ENCODE results near the gene SLC6A8.
"Not testable (repeated sequence)": the region's sequence is repeated elsewhere in the genome, so short reads cannot be mapped to it uniquely, and the experiment has no call there.

SLC6A8 gene

DNA sequence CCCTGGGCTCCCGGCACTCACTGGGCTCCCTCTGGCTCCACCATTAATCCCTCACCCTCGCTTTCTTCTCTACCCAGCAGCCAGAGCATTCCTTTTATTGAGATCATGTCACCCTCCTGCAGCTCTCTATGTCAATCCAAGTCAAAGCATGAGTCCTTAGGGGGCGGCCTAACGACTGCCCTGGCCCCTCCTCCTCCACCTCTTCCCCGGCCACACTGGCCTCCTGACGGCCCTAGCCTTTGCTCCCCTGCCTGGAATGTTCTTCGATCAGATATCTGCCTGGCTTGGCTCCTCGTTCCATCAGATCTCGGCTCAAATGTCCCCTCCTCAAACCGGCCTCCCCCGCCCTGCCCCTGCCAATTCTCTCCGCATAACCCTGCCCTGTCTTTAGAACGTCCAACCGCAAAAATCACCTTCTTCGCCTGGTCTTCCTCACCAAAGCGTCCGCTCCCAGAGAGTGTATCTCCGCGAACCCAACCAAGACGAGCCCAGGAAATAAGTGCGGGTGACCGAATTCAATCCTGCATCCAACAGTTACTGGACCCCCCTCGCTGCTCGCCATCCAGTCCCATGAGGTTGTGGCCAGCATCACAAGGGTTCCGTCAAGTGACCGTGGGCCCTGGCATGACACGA lies 13.4 kb upstream of the SLC6A8 start:
- Mint-ChIP-seq H3K27me3 (peaks cover 49% of the 10 kb centered on the region), H3K36me3 (ENCODE audit: low read depth) (no peaks in the 10 kb centered on the region), H3K4me1 (ENCODE audit: low read depth) (peaks cover 4% of the 10 kb centered on the region), H3K27ac (no peak overlapping the region), H3K4me3 (no peak overlapping the region), H3K9me3 (no peaks in the 10 kb centered on the region)
- DNase-seq: no peak

DNA sequence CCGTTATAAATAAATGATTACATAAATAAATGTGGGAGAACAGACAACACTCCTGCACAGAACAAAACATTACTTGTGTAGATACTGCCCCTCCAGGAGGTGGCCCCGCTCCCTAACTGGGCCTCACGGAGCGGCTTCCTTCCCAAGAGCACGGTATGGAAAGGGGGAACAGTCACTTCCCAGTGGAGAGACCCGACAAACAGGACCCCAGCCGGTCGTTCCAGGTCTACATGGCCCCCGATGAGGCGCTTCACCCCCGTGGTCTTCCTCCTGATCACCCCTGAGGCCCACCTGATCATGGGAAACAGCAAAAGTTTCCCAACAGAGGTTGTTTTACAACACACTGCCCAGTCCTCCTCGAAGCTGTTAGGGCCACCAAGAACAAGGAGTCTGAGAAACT lies 6.6 kb upstream of the SLC6A8 start:
- DNase-seq: peak; percentile 12
- no peak overlapping the region for H3K27ac Mint-ChIP-seq
- no peak overlapping the region for H3K4me3 Mint-ChIP-seq
- no peaks in the 10 kb centered on the region for H3K4me1 Mint-ChIP-seq (ENCODE audit: low read depth)
- H3K9me3 Mint-ChIP-seq: no peaks in the 10 kb centered on the region
- H3K36me3 Mint-ChIP-seq (ENCODE audit: low read depth): no peaks in the 10 kb centered on the region
- H3K27me3 Mint-ChIP-seq: peaks cover 35% of the 10 kb centered on the region

DNA sequence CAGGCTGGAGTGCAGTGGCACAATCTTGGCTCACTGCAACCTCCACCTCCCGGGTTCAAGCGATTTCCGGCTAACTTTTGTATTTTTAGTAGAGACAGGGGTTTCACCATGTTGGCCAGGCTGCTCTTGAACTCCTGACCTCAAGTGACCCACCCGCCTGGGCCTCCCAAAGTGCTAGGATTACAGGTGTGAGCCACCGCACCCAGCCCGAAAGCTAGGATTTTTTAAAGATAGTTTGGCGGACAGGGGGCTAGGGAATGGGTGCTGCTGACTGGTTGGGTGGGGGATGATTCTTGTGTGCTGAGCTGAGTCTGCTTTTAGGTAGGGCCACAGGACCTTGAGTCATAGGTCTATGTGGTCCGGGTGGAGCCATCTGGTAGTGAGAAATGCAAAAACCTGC lies 4.2 kb upstream of the SLC6A8 start:
- H3K27ac Mint-ChIP-seq; H3K4me3 Mint-ChIP-seq; H3K4me1 Mint-ChIP-seq (ENCODE audit: low read depth); DNase-seq; H3K9me3 Mint-ChIP-seq; H3K36me3 Mint-ChIP-seq (ENCODE audit: low read depth): not testable (repeated sequence)
- peaks cover 33% of the 10 kb centered on the region for H3K27me3 Mint-ChIP-seq

DNA sequence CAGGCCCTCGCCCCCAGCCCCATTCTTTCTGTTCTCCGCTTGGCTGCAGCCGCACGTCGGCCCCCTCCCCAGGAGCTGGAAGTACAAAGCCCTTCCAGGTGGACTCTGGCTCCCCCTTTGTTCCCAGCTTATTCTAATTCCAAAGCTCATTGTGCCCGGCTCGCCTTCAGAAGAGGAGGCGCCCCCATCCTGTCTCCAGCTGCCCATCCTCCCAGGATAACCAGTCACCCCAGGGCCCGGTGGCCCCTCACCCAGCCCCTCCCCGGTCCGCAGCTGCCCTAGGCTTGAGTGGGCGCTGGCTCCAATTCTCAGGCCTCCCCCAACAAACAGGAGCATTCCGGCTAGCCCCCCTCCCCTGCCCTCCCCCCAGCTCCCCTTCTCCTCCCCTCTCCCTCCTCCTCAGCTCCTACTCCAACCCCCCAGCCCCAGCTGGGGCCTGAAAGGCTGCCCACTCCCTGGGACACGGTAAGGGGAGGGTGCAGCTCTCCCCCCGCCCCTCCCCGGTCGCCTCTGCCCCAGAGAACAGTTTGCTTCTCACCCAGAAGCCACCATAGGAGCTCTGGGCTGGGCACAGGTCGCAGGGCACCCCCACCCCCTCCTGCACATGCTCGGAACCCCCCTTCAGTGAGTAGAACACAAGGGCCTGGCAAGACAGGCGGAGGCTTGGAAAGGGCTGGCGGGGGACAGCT lies 3.1 kb upstream of the SLC6A8 start:
- DNase-seq: no peak

DNA sequence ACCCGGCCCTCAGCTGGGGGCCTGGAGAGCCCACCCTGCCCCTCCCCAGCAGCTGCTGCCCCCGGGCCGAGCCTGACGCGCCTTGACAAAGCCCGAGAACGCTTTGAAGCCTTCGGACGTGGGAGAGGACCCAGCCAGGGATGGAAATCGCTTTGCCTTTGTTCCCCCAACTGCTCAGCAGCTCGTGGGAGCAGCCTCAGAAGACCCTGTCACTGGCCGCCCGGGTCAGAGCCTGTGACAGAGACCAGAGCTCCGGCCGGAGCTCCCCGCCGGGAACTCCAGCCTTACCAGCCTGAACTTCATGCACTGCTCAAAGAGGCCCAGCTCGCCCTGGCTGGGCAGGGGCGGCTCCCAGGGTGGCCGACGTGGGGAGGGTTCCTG lies 2.6 kb upstream of the SLC6A8 start:
- H3K27ac Mint-ChIP-seq: no peak overlapping the region
- H3K4me1 Mint-ChIP-seq (ENCODE audit: low read depth): no peaks in the 10 kb centered on the region
- DNase-seq: no peak
- H3K9me3 Mint-ChIP-seq: no peaks in the 10 kb centered on the region
- H3K4me3 Mint-ChIP-seq: no peak overlapping the region
- no peaks in the 10 kb centered on the region for H3K36me3 Mint-ChIP-seq (ENCODE audit: low read depth)
- H3K27me3 Mint-ChIP-seq: peaks cover 35% of the 10 kb centered on the region

More for the DNA sequence above, 3.1 kb upstream of the SLC6A8 start:
- no peaks in the 10 kb centered on the region for H3K36me3 Mint-ChIP-seq (ENCODE audit: low read depth)
- H3K9me3 Mint-ChIP-seq: no peaks in the 10 kb centered on the region
- H3K27me3 Mint-ChIP-seq: peaks cover 35% of the 10 kb centered on the region
- H3K27ac Mint-ChIP-seq: no peak overlapping the region
- H3K4me3 Mint-ChIP-seq: no peak overlapping the region
- H3K4me1 Mint-ChIP-seq (ENCODE audit: low read depth): no peaks in the 10 kb centered on the region

DNA sequence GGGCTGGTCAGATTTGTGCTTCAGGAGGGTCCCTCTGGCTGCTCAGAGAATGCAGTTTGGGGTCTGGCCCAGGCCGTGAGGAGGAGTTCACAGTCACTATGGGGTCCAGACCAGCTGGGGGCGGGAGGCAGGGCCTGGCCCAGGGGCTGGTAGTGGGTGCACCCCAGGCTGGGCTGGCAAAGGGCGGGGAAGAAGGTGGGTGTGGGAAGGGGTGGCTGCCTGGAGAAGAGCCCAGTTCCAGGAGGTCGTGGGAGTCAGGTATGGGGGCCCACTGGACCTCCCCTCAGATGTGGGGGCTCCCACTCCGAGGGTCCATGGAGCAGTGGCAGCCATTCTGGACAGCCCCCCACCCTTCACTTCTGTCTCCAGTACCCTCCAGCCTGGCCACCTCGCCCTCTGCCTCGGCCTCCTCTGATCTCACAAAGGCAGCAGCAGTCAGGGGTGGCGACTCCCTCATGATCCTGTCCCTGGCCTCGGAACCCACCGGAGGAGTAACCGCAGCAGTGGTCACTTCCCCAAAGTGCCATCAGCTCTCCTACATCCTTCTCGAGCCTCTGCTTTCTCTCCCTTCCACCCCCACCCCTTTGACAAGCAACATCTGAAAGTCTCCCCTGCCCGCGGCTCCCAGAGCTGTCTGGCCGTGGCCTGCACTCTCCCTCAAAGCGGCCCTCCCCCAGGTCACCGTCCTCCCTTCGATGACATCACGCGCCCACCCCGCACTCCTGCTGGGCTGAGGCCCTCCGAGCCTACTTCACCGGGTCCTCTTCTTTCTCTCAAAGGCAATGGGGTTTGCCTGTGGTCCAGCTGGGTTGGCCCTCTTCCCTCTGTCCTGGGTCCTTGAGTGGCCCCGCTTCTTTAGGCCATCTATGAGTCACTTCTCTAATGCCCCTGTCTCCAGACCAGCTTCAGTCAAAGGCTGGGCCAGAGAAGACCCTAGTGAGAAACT lies 1.7 kb upstream of the SLC6A8 start:
- Mint-ChIP-seq H3K4me3 (no peak overlapping the region), H3K27ac (no peak overlapping the region)

DNA sequence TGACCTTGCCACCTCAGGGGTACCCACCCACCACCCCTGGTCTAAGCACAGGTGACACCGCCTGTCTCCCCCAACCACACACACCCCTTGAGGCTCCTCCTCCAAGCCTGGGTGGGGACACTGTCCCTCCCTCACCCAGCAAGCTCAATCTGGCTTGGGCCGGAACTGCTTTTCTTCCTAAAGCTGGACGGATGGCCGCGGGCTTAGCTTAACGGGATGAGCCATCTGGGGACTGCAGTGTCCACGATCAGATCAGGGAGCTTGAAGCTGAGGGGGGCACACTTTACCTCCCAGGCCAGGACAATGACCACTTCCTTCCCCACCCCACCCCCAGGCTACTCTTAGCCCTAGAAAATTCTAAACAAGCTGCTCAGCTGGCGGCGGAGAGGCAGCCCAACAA lies 1.0 kb upstream of the SLC6A8 start:
- H3K4me3 Mint-ChIP-seq: no peak overlapping the region
- H3K36me3 Mint-ChIP-seq (ENCODE audit: low read depth): no peaks in the 10 kb centered on the region
- DNase-seq: no peak
- H3K27ac Mint-ChIP-seq: no peak overlapping the region
- H3K27me3 Mint-ChIP-seq: peaks cover 46% of the 10 kb centered on the region
- no peaks in the 10 kb centered on the region for H3K4me1 Mint-ChIP-seq (ENCODE audit: low read depth)
- H3K9me3 Mint-ChIP-seq: no peaks in the 10 kb centered on the region

More for the DNA sequence above, 1.7 kb upstream of the SLC6A8 start:
- H3K27me3 Mint-ChIP-seq: peaks cover 41% of the 10 kb centered on the region
- H3K9me3 Mint-ChIP-seq: no peaks in the 10 kb centered on the region
- no peak for DNase-seq
- H3K36me3 Mint-ChIP-seq (ENCODE audit: low read depth): no peaks in the 10 kb centered on the region
- H3K4me1 Mint-ChIP-seq (ENCODE audit: low read depth): no peaks in the 10 kb centered on the region

DNA sequence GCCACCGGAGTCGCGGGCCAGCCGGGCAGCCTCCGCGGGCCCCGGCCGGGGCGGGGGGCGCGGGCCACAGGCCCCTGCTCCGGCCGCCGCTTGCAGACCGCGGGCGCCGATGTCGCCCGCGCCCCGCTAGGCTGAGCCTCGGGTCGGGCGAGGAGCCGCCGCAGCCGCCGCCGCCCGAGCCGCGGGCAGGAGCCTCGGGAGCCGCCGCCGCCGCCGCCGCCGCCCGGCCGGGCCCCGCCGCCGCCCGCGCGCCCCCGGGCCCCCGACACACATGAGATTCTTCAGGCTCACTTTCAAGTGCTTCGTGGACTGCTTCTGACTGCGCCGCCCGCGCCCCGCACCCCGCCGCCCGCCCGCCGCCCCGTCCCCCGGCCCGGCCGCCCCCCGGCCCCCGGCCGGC lies 345 bp downstream of the SLC6A8 start:
- H3K36me3 Mint-ChIP-seq (ENCODE audit: low read depth): no peaks in the 10 kb centered on the region
- no peaks in the 10 kb centered on the region for H3K9me3 Mint-ChIP-seq
- no peak overlapping the region for H3K27ac Mint-ChIP-seq
- no peak for DNase-seq
- no peaks in the 10 kb centered on the region for H3K4me1 Mint-ChIP-seq (ENCODE audit: low read depth)
- H3K27me3 Mint-ChIP-seq: peaks cover 48% of the 10 kb centered on the region
- no peak overlapping the region for H3K4me3 Mint-ChIP-seq

DNA sequence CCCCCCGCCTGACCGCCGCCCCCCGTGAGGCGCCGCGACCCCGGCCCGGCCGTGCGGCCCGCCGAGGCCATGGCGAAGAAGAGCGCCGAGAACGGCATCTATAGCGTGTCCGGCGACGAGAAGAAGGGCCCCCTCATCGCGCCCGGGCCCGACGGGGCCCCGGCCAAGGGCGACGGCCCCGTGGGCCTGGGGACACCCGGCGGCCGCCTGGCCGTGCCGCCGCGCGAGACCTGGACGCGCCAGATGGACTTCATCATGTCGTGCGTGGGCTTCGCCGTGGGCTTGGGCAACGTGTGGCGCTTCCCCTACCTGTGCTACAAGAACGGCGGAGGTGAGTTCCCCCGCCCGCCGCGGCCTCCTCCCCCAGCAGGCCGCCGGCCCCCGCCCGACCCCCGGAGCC lies 780 bp downstream of the SLC6A8 start:
- Mint-ChIP-seq H3K4me3 (no peak overlapping the region), H3K9me3 (no peaks in the 10 kb centered on the region), H3K27ac (no peak overlapping the region), H3K27me3 (peaks cover 46% of the 10 kb centered on the region), H3K36me3 (ENCODE audit: low read depth) (no peaks in the 10 kb centered on the region), H3K4me1 (ENCODE audit: low read depth) (no peaks in the 10 kb centered on the region)
- no peak for DNase-seq

DNA sequence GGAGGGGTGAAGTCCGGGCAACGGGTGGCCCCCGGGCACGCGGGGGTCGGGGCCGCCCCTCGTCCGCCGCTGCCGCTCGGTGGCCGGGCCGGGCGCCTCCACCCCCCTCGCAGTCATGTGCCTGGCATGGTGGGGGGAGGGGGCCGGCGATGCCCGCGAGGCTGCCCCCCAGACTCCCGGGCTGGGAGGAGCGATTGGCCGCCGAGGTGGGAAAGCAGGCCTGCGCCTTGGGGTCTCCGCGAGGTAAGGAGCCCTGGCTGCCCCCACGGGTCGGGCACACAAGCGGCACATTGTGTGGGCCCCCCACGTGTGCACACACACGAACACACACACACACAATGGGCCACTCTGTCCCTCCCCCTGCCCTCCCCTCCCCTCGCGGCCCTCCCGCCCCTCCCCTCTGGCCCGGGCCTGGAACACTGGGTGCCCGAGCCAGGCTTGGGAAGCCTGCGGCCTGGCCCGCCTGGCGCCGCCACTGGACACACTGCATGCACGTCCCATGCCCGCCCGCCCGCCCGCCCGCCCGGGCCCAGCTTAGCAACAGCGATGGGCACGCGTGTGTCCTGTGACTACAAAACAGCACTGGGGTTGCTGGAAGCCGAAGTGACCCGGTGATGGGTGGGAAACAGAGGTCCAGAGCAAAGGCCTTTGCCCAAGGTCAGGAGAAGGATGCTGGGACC lies 1.3 kb downstream of the SLC6A8 start:
- no peak overlapping the region for H3K27ac Mint-ChIP-seq
- H3K9me3 Mint-ChIP-seq: no peaks in the 10 kb centered on the region
- H3K36me3 Mint-ChIP-seq (ENCODE audit: low read depth): no peaks in the 10 kb centered on the region
- H3K27me3 Mint-ChIP-seq: peaks cover 41% of the 10 kb centered on the region
- no peak for DNase-seq
- H3K4me1 Mint-ChIP-seq (ENCODE audit: low read depth): no peaks in the 10 kb centered on the region
- H3K4me3 Mint-ChIP-seq: no peak overlapping the region

DNA sequence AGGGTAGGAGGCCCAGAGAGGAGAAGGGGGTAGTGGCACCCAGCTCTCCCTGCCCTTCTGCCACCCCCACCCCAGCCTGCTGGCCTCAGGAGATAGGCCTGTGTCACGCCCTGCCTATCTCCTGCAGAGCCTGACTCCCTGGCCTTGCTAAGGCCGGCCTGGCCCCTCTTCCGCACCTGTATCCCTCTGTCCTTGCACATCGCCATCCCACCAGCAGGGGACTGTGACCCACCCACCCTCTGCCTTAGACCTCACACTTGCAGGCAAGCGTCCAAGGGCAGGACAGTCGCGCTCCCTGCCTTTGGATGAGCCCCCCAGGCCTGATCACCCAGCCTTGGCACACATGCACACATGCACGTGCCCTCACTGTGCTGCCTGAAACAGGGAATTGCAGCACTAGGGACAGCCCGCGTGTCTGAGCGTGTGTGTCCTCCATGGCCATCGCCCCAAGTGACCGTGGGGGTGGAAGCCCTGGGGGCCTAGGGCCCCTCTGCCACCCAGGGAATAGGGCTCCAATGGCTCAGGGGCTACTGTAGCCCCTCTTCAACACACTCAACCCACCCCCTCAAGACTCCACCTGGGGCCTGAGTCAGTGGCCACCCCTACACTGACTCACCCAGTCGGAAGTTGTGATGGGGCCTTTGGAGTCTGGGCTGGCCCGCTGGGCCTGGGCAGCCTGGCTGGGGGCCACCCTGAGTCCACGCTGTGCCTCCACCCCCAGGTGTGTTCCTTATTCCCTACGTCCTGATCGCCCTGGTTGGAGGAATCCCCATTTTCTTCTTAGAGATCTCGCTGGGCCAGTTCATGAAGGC lies 2.1 kb downstream of the SLC6A8 start:
- DNase-seq: no peak
- Mint-ChIP-seq H3K36me3 (ENCODE audit: low read depth) (peaks cover 3% of the 10 kb centered on the region), H3K27ac (no peak overlapping the region), H3K27me3 (peaks cover 41% of the 10 kb centered on the region), H3K4me3 (peak overlapping the region; percentile 6), H3K9me3 (no peaks in the 10 kb centered on the region), H3K4me1 (ENCODE audit: low read depth) (no peaks in the 10 kb centered on the region)

DNA sequence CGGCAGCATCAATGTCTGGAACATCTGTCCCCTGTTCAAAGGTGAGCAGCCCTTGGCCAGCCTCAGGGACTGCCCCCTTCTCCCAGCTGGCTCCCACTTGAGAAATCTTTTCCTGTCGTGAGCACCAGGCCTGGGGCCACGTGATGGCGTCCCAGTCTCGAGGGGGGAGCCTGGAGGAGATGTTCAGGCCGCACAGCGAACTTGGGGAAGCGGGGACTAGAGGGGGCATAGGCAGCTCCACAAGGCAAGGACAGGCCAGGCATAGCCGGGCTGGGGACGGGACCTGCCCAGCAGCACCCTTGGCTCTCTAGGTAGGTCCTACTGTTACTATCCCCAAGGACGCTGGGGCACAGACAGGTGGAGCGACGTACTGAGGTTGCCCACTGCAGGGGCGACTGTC lies 2.7 kb downstream of the SLC6A8 start:
- H3K36me3 Mint-ChIP-seq (ENCODE audit: low read depth): peaks cover 3% of the 10 kb centered on the region
- H3K4me3 Mint-ChIP-seq: no peak overlapping the region
- H3K27me3 Mint-ChIP-seq: peaks cover 40% of the 10 kb centered on the region
- no peak for DNase-seq
- no peak overlapping the region for H3K27ac Mint-ChIP-seq
- no peaks in the 10 kb centered on the region for H3K4me1 Mint-ChIP-seq (ENCODE audit: low read depth)
- no peaks in the 10 kb centered on the region for H3K9me3 Mint-ChIP-seq

DNA sequence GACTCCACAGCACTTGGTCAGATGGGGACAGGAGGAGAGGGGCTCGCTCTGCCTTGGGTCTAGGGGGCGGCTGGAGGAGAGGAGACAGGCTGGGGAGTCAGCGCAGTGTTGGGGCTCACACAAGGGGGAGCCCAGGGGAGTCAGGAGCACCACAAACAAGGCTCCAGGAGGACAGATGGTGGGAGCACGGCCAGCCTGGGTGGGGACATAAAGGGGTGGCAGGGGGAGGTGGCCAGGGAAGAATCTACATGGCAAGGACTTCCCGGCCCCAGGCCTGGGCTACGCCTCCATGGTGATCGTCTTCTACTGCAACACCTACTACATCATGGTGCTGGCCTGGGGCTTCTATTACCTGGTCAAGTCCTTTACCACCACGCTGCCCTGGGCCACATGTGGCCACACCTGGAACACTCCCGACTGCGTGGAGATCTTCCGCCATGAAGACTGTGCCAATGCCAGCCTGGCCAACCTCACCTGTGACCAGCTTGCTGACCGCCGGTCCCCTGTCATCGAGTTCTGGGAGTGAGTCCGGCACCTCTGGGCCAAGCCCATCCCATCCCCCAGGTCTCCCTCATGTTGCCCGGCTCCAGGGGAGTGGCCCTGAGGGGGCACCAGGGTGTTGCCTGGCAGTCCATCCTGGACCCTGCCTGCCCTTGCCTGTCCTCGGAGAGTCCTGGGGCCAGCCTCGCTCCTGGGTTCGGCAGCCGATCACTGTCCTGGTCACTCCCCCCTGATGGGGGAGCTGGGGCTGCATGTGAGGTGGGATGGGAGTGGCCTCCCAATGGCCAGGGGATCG lies 3.5 kb downstream of the SLC6A8 start:
- DNase-seq; H3K9me3 Mint-ChIP-seq; H3K36me3 Mint-ChIP-seq (ENCODE audit: low read depth); H3K4me3 Mint-ChIP-seq; H3K27ac Mint-ChIP-seq; H3K4me1 Mint-ChIP-seq (ENCODE audit: low read depth): not testable (repeated sequence)
- peaks cover 35% of the 10 kb centered on the region for H3K27me3 Mint-ChIP-seq
